ENCODE results near the gene ZNF728. TPM values are rescaled to one million over a fixed set of nuclear protein-coding genes. Genes with fewer than 3 reads are reported as not detected.
"Not testable (repeated sequence)": the region's sequence is repeated elsewhere in the genome, so short reads cannot be mapped to it uniquely, and the experiment has no call there.

ZNF728 gene
- 1 to 10 TPM in 1 of 4 donors, under 1 TPM in 3; 0.12 to 1.0 (median 0.22) TPM for polyA plus RNA-seq (ENCODE audit: insufficient read length in 4 of 4)

GRCh38 chr19:23002690-23003422 lies at the start of gene ZNF728:
Gene ZNF728, minus strand, starts transcription at chr19:23003176. Its CDS starts 146 bp downstream, at chr19:23003030.
- DNase-seq (ENCODE audit: low read depth in 4 of 4, low spot score in 3 of 4) = no peak

DNA sequence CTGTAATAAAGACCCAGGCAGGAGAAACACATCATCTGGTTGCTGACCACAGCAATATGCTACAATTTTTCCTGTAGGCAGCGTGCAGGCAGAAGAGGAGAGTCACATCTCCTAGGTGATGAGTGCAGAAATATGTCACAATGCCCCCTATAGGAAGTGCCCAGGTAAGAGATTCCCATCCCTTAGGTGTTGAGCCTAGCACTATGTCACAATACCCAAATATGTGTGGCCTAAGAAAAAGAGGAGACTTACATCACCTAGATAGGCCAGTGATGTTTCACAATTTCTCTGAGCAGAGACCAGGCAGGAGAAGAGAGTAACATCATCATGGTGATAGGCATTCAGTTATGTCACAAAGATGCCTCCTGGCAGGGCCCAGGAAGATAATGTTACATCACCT lies 49.4 kb upstream of the ZNF728 start:
- no peak for DNase-seq (ENCODE audit: low read depth in 4 of 4, low spot score in 3 of 4)

DNA sequence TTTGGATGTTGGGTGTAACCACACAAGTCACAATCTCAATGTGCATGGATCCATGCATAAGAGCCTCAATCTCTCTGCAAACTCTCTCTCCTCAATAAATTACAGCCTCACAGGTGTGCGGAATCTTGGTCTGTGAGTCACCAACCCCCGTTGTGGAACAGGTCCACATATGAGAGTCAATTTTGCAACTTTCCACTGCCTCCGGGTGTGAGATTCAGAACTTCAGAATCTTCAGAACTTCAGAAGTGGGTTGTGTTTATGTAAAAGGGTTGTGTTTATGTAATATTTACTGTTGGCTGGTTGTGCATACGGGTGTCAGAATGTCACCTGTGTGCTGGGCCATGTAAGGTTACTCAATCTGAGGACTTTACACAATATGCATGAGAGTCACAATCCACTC lies 46.3 kb upstream of the ZNF728 start:
- no peak for DNase-seq (ENCODE audit: low read depth in 4 of 4, low spot score in 3 of 4)

GRCh38 chr19:23046743-23047142 lies 43.8 kb upstream of the ZNF728 start:
- no peak for DNase-seq (ENCODE audit: low read depth in 4 of 4, low spot score in 3 of 4)

DNA sequence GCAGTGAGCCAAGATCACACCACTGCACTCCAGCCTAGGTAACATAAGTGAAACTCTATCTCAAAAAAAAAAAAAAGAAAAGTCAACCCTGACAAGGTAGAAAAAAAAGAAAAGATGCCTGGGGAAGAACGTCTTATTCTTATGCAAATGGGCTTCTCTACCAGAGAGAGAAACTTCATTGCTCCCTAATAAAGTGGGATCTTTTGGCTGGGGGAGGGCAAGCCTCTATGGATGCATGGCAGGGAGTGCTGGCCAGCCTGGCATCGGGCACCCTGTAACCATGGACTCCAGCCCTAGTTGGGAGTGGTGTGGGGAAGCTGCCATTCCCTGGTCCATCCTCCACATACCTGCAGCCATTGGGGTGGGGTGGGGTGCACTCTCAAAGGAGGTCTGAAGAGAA lies 30.7 kb upstream of the ZNF728 start:
- DNase-seq (ENCODE audit: low read depth in 4 of 4, low spot score in 3 of 4) = no peak

DNA sequence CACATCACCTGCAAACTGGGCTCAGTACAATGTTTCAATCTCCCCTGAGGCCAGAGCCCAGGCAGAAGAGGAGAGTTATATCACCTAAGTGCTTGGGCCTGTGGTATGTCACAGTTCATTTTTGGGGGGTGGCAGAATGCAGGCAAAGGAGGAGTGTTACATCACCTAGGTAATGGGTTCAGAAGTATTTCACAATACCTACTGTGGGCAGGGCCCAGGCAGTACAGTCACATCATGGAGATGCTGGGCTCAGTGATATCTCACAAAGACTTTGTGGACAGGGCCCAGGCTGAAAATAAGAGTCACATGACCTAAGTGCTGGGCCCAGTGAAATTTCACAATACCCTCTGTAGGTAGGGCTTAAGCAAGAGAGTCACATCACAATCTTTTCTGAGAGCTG lies 12.7 kb upstream of the ZNF728 start:
- DNase-seq (ENCODE audit: low read depth in 4 of 4, low spot score in 3 of 4) = no peak

- DNase-seq (ENCODE audit: low read depth in 4 of 4, low spot score in 3 of 4) = not testable (repeated sequence)
These were observed 8.0 kb downstream of the ZNF728 start for GRCh38 chr19:22994957-22995356.

DNA sequence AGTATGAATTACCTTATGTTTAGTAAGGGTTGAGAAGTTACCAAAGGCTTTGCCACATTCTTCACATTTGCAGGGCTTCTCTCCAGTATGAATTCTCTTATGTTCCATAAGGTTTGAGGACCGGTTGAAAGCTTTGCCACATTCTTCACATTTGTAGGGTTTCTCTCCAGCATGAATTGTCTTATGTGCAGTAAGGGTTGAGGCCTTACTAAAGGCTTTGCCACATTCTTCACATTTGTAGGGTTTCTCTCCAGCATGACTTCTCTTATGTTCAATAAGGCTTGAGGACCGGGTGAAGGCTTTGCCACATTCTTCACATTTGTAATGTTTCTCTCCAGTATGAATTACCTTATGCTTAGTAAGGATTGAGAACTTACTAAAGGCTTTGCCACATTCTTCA lies 26.7 kb downstream of the ZNF728 start:
- DNase-seq (ENCODE audit: low read depth in 4 of 4, low spot score in 3 of 4) = no peak

- DNase-seq (ENCODE audit: low read depth in 4 of 4, low spot score in 3 of 4) = not testable (repeated sequence)
These were observed 27.3 kb downstream of the ZNF728 start for GRCh38 chr19:22975546-22976136.

GRCh38 chr19:22945560-22945959 lies 57.4 kb downstream of the ZNF728 start:
- DNase-seq (ENCODE audit: low read depth in 4 of 4, low spot score in 3 of 4) = no peak

GRCh38 chr19:22935151-22935550 lies 67.8 kb downstream of the ZNF728 start:
- DNase-seq (ENCODE audit: low read depth in 4 of 4, low spot score in 3 of 4) = no peak

GRCh38 chr19:22927576-22927975 lies 75.4 kb downstream of the ZNF728 start:
- not testable (repeated sequence) for DNase-seq (ENCODE audit: low read depth in 4 of 4, low spot score in 3 of 4)

DNA sequence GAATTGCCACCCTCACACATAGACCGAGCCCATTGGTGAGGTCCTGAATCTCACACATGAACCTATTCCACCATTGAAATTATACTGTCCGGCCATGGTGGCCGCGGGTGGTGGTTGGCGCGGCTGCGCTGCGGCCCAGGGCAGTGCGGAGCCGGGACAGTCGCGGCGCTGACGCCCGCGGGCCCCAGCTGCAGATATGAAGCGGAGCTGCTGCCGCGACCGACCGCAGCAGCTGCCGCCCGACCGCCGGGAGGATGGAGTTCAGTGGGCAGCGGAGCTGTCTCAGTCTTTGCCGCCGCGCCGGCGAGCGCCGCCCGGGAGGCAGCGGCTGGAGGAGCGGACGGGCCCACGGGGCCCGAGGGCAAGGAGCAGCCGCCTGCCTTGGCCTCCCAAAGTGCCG lies 77.8 kb downstream of the ZNF728 start:
- DNase-seq (ENCODE audit: low read depth in 4 of 4, low spot score in 3 of 4) = not testable (repeated sequence)

Other genes with a start within 250 kb of the ZNF728 start
- 1 to 10 TPM in 2 of 4 donors, under 1 TPM in 2; 0.55 to 1.6 (median 0.91) TPM for gene ZNF99, start 219.0 kb downstream of the ZNF728 start, polyA plus RNA-seq (ENCODE audit: insufficient read length in 4 of 4)
- under 1 TPM in 1 of 4 donors, not detected in 3; 0.12 TPM for gene ZNF723, start 170.9 kb downstream of the ZNF728 start, polyA plus RNA-seq (ENCODE audit: insufficient read length in 4 of 4)
- gene ZNF730, start 113.8 kb upstream of the ZNF728 start, polyA plus RNA-seq (ENCODE audit: insufficient read length in 4 of 4) = 1 to 10 TPM; 4.6 to 9.1 (median 6.5) TPM
- gene ZNF724, start 247.2 kb upstream of the ZNF728 start, polyA plus RNA-seq (ENCODE audit: insufficient read length in 4 of 4) = 1 to 10 TPM; 4.3 to 5.4 (median 4.5) TPM